Measurements from ENCODE around the gene LRRC71.
A peak's percentile ranks its signal among the peaks of the same experiment; 100 is the strongest.

Gene LRRC71

GRCh38 chr1:156927215-156928042, 7.0 kb downstream of the LRRC71 start (continued):
- TF ChIP-seq ZNF777 (tag by site-specific recombination; IDR thresholded peaks at IDR 0.05; ENCODE audit: borderline replicate concordance) (no peak), ZFP69B (tag by site-specific recombination; IDR thresholded peaks at IDR 0.05) (no peak), KLF16 (tag by site-specific recombination; IDR thresholded peaks at IDR 0.05) (peak; percentile 54; the same call in 1 of the 2 replicates), ZNF341 (tag by site-specific recombination; IDR thresholded peaks at IDR 0.05; ENCODE audit: low read depth) (no peak), ZNF555 (tag by site-specific recombination; conservative IDR thresholded peaks at IDR 0.05) (no peak), ZFP37 (tag by site-specific recombination; IDR thresholded peaks at IDR 0.05) (0 out of 2 replicates have a peak, but pooled peaks have one; percentile 51), CTCF (tag by site-specific recombination; IDR thresholded peaks at IDR 0.05) (peak; percentile 90), RBAK (tag by site-specific recombination; IDR thresholded peaks at IDR 0.05) (no peak), ZNF645 (tag by site-specific recombination; IDR thresholded peaks at IDR 0.05) (no peak), KLF9 (tag by site-specific recombination; IDR thresholded peaks at IDR 0.05; ENCODE audit: low read depth) (peak; percentile 84), ZNF239 (tag by site-specific recombination; IDR thresholded peaks at IDR 0.05) (no peak), ZNF488 (tag by site-specific recombination; IDR thresholded peaks at IDR 0.05) (no peak), ZNF155 (tag by site-specific recombination; IDR thresholded peaks at IDR 0.05) (no peak), ZNF600 (tag by site-specific recombination; IDR thresholded peaks at IDR 0.05) (peak; percentile 91), ZNF433 (tag by site-specific recombination; IDR thresholded peaks at IDR 0.05; ENCODE audit: low read depth) (no peak), ZIC2 (tag by site-specific recombination; IDR thresholded peaks at IDR 0.05) (peak; percentile 36; the same call in 1 of the 2 replicates), ZNF639 (tag by site-specific recombination; IDR thresholded peaks at IDR 0.05) (no peak), GFI1B (tag by site-specific recombination; IDR thresholded peaks at IDR 0.05) (no peak), ZFP3 (tag by site-specific recombination; IDR thresholded peaks at IDR 0.05; ENCODE audit: low read depth) (no peak), ZBTB17 (tag by site-specific recombination; IDR thresholded peaks at IDR 0.05) (peak; percentile 88), PRDM6 (tag by site-specific recombination; IDR thresholded peaks at IDR 0.05) (no peak), ZNF324 (tag by site-specific recombination; IDR thresholded peaks at IDR 0.05) (no peak), MEIS1 (CRISPR knock-in tag; IDR thresholded peaks at IDR 0.05; ENCODE audit: borderline replicate concordance) (no peak), SCRT2 (tag by site-specific recombination; IDR thresholded peaks at IDR 0.05) (0 out of 2 replicates have a peak, but pooled peaks have one; percentile 24), ZNF707 (tag by site-specific recombination; IDR thresholded peaks at IDR 0.05) (no peak), SP7 (tag by site-specific recombination; IDR thresholded peaks at IDR 0.05) (peak; percentile 43), ZNF558 (tag by site-specific recombination; IDR thresholded peaks at IDR 0.05) (no peak), GLI4 (tag by site-specific recombination; IDR thresholded peaks at IDR 0.05) (no peak), ZNF660 (tag by site-specific recombination; IDR thresholded peaks at IDR 0.05) (no peak)
